SK-N-SH treated with all-trans-retinoic acid at 6 μM for 48 hours (cell line): Measurements from ENCODE around the gene SNCB.
A peak's percentile ranks its signal among the peaks of the same experiment; 100 is the strongest.

Source experiments
- ATAC-seq: fragments of 200-7000 bp; cut with Tn5 transposase; 3 replicates; pipeline ENCODE4 v1.9.1; 2020; ENCODE audit warnings: mild to moderate bottlenecking, moderate library complexity
- ARNTL ChIP-seq: fragments of 450-650 bp; formaldehyde crosslinking; IDR thresholded peaks from 2 replicates; pipeline ENCODE4 v1.5.0; 2020; ENCODE audit warnings: low read depth, mild to moderate bottlenecking, moderate library complexity, borderline replicate concordance
- BACH2 ChIP-seq: fragments of 250-450 bp; sonication (Bioruptor Pico); IDR thresholded peaks from 2 replicates; pipeline ENCODE4 v1.9.0; 2021; ENCODE audit warnings: mild to moderate bottlenecking, borderline replicate concordance
- ESRRG ChIP-seq: fragments of 250-450 bp; sonication (Bioruptor Pico); IDR thresholded peaks from 2 replicates; pipeline ENCODE4 v1.6.1; 2021; ENCODE audit warnings: mild to moderate bottlenecking
- ISL1 ChIP-seq: fragments of 250-450 bp; sonication (Bioruptor Pico); IDR thresholded peaks from 2 replicates; pipeline ENCODE4 v2.1.2; 2022; ENCODE audit warnings: mild to moderate bottlenecking, moderate library complexity
- OSR1 ChIP-seq: fragments of 250-450 bp; sonication (Bioruptor Pico); IDR thresholded peaks from 2 replicates; pipeline ENCODE4 v1.8.0; 2022; ENCODE audit warnings: moderate library complexity, mild to moderate bottlenecking, inconsistent platforms
- PPARA ChIP-seq: fragments of 250-450 bp; sonication (Bioruptor Pico); IDR thresholded peaks from 2 replicates; pipeline ENCODE4 v1.5.0; 2020; ENCODE audit warnings: mild to moderate bottlenecking, borderline replicate concordance
- RARB ChIP-seq: fragments of 250-450 bp; sonication (Bioruptor Pico); IDR thresholded peaks from 2 replicates; pipeline ENCODE4 v1.8.0; 2021; ENCODE audit warnings: mild to moderate bottlenecking, moderate library complexity
- SNAI2 ChIP-seq: fragments of 250-450 bp; sonication (Bioruptor Pico); IDR thresholded peaks from 2 replicates; pipeline ENCODE4 v1.5.0; 2020; ENCODE audit warnings: mild to moderate bottlenecking, moderate library complexity
- TCF4 ChIP-seq: fragments of 250-450 bp; sonication (Bioruptor Pico); IDR thresholded peaks from 2 replicates; pipeline ENCODE4 v1.8.0; 2021; ENCODE audit warnings: mild to moderate bottlenecking, moderate library complexity, borderline replicate concordance
- TOX ChIP-seq: fragments of 250-450 bp; sonication (Bioruptor Pico); IDR thresholded peaks from 2 replicates; pipeline ENCODE4 v1.8.0; 2021; ENCODE audit warnings: mild to moderate bottlenecking, moderate library complexity, borderline replicate concordance
- ZC3H10 ChIP-seq: fragments of 250-450 bp; sonication (Bioruptor Pico); IDR thresholded peaks from 2 replicates; pipeline ENCODE4 v1.5.1; 2021; ENCODE audit warnings: mild to moderate bottlenecking, moderate library complexity
- ZFP3 ChIP-seq: fragments of 250-450 bp; sonication (Bioruptor Pico); IDR thresholded peaks from 2 replicates; pipeline ENCODE4 v1.5.0; 2020; ENCODE audit warnings: mild to moderate bottlenecking, moderate library complexity
- ZNF565 ChIP-seq: fragments of 450-650 bp; formaldehyde crosslinking; conservative IDR thresholded peaks from 2 replicates; pipeline ENCODE4 v1.5.0; 2020; ENCODE audit warnings: low read depth, mild to moderate bottlenecking, moderate library complexity
- ZNF70 ChIP-seq: fragments of 450-650 bp; formaldehyde crosslinking; IDR thresholded peaks from 2 replicates; pipeline ENCODE4 v1.5.0; 2020; ENCODE audit warnings: mild to moderate bottlenecking, moderate library complexity
- ZNF8 ChIP-seq: fragments of 450-650 bp; formaldehyde crosslinking; IDR thresholded peaks from 2 replicates; pipeline ENCODE4 v1.5.0; 2020; ENCODE audit warnings: mild to moderate bottlenecking, moderate library complexity
- TF ChIP-seq, protein P1 (sequence below): fragments of 250-450 bp; sonication (Bioruptor Pico); IDR thresholded peaks from 2 replicates; pipeline ENCODE4 v1.8.0; 2020; ENCODE audit warnings: mild to moderate bottlenecking, moderate library complexity, borderline replicate concordance
- TF ChIP-seq, protein P2 (sequence below): fragments of 250-450 bp; sonication (Bioruptor Pico); IDR thresholded peaks from 2 replicates; pipeline ENCODE4 v1.5.0; 2020; ENCODE audit warnings: mild to moderate bottlenecking, moderate library complexity
- TF ChIP-seq, protein P3 (sequence below): fragments of 250-450 bp; sonication (Bioruptor Pico); IDR thresholded peaks from 2 replicates; pipeline ENCODE4 v1.5.1; 2021; ENCODE audit warnings: mild to moderate bottlenecking, moderate library complexity
- TF ChIP-seq, protein P4 (sequence below): fragments of 250-450 bp; sonication (Bioruptor Pico); IDR thresholded peaks from 2 replicates; pipeline ENCODE4 v1.5.1; 2020; ENCODE audit warnings: low read depth, mild to moderate bottlenecking, moderate library complexity

Gene SNCB

DNA sequence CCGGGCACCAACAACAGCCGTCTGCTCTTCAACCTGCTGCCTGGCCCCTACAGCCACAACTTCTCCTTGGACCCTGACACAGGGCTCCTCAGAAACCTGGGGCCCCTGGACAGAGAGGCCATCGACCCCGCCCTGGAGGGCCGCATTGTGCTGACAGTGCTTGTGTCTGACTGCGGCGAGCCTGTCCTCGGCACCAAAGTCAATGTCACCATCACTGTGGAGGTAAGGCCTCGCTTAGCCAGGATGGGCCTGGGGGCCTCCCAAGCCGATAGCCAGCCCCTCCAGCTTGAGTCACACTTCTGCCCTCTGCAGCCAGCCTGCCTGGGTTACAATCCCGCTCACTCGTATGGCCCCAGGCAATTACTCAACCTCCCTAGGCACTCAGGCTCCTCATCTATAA, 49.0 kb downstream of the SNCB start:
- no peak for ATAC-seq
- TF ChIP-seq, protein P1, sequence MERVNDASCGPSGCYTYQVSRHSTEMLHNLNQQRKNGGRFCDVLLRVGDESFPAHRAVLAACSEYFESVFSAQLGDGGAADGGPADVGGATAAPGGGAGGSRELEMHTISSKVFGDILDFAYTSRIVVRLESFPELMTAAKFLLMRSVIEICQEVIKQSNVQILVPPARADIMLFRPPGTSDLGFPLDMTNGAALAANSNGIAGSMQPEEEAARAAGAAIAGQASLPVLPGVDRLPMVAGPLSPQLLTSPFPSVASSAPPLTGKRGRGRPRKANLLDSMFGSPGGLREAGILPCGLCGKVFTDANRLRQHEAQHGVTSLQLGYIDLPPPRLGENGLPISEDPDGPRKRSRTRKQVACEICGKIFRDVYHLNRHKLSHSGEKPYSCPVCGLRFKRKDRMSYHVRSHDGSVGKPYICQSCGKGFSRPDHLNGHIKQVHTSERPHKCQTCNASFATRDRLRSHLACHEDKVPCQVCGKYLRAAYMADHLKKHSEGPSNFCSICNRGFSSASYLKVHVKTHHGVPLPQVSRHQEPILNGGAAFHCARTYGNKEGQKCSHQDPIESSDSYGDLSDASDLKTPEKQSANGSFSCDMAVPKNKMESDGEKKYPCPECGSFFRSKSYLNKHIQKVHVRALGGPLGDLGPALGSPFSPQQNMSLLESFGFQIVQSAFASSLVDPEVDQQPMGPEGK (CRISPR knock-in tag): no peak
- TF ChIP-seq TCF4 (no peak), ISL1 (CRISPR knock-in tag) (no peak), RARB (CRISPR knock-in tag) (no peak), TOX (no peak), SNAI2 (no peak), PPARA (no peak), ZNF565 (CRISPR knock-in tag) (no peak)
- TF ChIP-seq, protein P2, sequence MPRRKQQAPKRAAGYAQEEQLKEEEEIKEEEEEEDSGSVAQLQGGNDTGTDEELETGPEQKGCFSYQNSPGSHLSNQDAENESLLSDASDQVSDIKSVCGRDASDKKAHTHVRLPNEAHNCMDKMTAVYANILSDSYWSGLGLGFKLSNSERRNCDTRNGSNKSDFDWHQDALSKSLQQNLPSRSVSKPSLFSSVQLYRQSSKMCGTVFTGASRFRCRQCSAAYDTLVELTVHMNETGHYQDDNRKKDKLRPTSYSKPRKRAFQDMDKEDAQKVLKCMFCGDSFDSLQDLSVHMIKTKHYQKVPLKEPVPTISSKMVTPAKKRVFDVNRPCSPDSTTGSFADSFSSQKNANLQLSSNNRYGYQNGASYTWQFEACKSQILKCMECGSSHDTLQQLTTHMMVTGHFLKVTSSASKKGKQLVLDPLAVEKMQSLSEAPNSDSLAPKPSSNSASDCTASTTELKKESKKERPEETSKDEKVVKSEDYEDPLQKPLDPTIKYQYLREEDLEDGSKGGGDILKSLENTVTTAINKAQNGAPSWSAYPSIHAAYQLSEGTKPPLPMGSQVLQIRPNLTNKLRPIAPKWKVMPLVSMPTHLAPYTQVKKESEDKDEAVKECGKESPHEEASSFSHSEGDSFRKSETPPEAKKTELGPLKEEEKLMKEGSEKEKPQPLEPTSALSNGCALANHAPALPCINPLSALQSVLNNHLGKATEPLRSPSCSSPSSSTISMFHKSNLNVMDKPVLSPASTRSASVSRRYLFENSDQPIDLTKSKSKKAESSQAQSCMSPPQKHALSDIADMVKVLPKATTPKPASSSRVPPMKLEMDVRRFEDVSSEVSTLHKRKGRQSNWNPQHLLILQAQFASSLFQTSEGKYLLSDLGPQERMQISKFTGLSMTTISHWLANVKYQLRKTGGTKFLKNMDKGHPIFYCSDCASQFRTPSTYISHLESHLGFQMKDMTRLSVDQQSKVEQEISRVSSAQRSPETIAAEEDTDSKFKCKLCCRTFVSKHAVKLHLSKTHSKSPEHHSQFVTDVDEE (CRISPR knock-in tag): no peak
- TF ChIP-seq, all 23 proteins: peak for 0

DNA sequence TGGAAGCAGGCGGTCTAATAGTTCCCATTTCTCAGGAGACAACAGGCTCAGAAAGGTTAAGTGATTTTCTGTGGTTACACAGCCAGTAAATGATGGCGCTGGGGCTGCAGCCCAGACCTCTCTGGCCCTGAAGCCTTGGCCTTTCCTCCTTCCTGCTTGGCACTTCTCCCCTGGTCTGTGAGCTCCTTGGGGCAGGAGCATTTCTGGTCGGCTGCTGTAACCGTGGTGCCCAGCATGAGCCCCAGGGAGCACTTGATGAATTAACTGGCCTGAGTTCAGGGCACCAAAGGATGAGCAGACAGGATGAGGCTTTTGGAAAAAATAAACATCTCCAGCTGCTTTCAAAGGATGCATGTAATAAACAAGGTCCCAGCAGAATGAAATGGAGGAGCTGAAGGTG, 51.0 kb downstream of the SNCB start:
- no peak for ATAC-seq
- TF ChIP-seq ZNF565 (CRISPR knock-in tag) (no peak), PPARA (no peak), ESRRG (CRISPR knock-in tag) (no peak), TOX (no peak), BACH2 (CRISPR knock-in tag) (no peak), ZFP3 (CRISPR knock-in tag) (no peak), RARB (CRISPR knock-in tag) (no peak), ISL1 (CRISPR knock-in tag) (no peak), SNAI2 (no peak), ZNF70 (CRISPR knock-in tag) (no peak), ZNF8 (CRISPR knock-in tag) (no peak), ZC3H10 (no peak), OSR1 (CRISPR knock-in tag) (no peak)
- TF ChIP-seq, protein P3, sequence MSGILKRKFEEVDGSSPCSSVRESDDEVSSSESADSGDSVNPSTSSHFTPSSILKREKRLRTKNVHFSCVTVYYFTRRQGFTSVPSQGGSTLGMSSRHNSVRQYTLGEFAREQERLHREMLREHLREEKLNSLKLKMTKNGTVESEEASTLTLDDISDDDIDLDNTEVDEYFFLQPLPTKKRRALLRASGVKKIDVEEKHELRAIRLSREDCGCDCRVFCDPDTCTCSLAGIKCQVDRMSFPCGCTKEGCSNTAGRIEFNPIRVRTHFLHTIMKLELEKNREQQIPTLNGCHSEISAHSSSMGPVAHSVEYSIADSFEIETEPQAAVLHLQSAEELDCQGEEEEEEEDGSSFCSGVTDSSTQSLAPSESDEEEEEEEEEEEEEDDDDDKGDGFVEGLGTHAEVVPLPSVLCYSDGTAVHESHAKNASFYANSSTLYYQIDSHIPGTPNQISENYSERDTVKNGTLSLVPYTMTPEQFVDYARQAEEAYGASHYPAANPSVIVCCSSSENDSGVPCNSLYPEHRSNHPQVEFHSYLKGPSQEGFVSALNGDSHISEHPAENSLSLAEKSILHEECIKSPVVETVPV (CRISPR knock-in tag): no peak
- TF ChIP-seq, protein P4, sequence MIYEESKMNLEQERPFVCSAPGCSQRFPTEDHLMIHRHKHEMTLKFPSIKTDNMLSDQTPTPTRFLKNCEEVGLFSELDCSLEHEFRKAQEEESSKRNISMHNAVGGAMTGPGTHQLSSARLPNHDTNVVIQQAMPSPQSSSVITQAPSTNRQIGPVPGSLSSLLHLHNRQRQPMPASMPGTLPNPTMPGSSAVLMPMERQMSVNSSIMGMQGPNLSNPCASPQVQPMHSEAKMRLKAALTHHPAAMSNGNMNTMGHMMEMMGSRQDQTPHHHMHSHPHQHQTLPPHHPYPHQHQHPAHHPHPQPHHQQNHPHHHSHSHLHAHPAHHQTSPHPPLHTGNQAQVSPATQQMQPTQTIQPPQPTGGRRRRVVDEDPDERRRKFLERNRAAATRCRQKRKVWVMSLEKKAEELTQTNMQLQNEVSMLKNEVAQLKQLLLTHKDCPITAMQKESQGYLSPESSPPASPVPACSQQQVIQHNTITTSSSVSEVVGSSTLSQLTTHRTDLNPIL: no peak

DNA sequence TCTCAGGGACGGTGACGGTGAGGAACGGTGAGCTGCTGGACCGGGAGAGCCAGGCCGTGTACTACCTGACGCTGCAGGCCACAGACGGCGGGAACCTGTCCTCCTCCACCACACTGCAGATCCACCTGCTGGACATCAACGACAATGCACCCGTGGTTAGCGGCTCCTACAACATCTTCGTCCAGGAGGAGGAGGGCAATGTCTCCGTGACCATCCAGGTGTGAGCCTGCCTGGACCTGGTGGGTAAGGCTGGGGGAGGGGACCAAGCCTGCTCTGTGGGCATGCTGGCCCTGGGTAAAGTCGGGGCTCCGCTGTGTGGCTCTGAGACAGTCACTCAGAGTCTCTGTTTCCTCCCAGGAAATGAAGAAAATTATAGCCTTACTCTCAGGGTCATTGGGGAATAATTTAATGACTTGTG, 51.9 kb downstream of the SNCB start:
- ATAC-seq: peak; percentile 58

More for the DNA sequence above, 51.9 kb downstream of the SNCB start:
- no peak for TF ChIP-seq ARNTL (CRISPR knock-in tag)
- TF ChIP-seq, protein P3 (CRISPR knock-in tag): no peak
- no peak for TF ChIP-seq TOX
- TF ChIP-seq ZNF8 (CRISPR knock-in tag): no peak
